ENCODE results near the gene SHMT1. TPM values are rescaled to one million over a fixed set of nuclear protein-coding genes. Genes with fewer than 3 reads are reported as not detected.
A peak's percentile ranks its signal among the peaks of the same experiment; 100 is the strongest.
"Not testable (repeated sequence)": the region's sequence is repeated elsewhere in the genome, so short reads cannot be mapped to it uniquely, and the experiment has no call there.

Gene SHMT1
- total RNA-seq, 1 donor from 2014 or later, result 30.5 TPM

DNA sequence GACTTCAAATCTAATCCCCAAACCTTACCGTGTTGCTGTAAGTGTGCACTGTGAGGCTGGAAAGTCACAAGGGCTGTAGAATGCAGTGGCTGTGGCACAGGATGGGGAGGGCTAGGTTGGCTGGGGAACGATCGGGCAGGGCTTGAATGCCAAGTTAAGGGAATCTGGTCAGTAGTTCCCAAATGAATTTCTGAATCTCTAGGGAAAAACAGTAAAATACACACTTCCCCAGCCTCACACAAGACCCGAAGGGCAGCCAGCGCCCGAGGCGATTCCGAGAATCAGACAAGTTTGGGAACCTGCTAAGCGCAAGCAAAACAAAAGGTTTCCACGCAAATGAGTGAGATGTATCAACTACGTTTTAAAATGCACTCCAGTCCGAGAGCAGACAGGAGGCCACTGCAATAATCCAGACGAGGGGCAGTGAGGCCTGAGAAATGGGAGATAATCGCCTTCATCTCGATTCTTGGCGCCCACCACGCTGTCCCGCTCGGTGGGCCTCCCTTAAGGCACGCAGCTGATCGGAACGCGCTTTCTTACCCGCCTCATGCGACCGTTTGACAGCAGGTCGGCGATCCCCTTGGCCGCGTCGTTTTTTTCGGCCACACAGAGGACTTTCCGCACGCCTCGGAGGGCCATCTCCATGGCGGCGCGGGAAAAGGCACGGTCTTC, 49.2 kb downstream of the SHMT1 start:
- H3K36me3 Mint-ChIP-seq, result peaks cover 31% of the 10 kb centered on the region
- peak overlapping the region; percentile 99 for H3K27ac Mint-ChIP-seq
- H3K4me3 Mint-ChIP-seq, result peak overlapping the region; percentile 99
- no peaks in the 10 kb centered on the region for H3K9me3 Mint-ChIP-seq
- no peaks in the 10 kb centered on the region for H3K27me3 Mint-ChIP-seq
- DNase-seq (ENCODE audit: extremely low spot score, unreplicated experiment), result no peak
- TF ChIP-seq, protein P1, sequence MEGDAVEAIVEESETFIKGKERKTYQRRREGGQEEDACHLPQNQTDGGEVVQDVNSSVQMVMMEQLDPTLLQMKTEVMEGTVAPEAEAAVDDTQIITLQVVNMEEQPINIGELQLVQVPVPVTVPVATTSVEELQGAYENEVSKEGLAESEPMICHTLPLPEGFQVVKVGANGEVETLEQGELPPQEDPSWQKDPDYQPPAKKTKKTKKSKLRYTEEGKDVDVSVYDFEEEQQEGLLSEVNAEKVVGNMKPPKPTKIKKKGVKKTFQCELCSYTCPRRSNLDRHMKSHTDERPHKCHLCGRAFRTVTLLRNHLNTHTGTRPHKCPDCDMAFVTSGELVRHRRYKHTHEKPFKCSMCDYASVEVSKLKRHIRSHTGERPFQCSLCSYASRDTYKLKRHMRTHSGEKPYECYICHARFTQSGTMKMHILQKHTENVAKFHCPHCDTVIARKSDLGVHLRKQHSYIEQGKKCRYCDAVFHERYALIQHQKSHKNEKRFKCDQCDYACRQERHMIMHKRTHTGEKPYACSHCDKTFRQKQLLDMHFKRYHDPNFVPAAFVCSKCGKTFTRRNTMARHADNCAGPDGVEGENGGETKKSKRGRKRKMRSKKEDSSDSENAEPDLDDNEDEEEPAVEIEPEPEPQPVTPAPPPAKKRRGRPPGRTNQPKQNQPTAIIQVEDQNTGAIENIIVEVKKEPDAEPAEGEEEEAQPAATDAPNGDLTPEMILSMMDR (conservative IDR thresholded peaks at IDR 0.05), result no peak
- H3K4me1 Mint-ChIP-seq (ENCODE audit: unreplicated experiment), result peaks cover 34% of the 10 kb centered on the region

GRCh38 chr17:18309202-18309601, 54.1 kb downstream of the SHMT1 start:
- no peak overlapping the region for H3K4me3 Mint-ChIP-seq
- peaks cover 11% of the 10 kb centered on the region for H3K4me1 Mint-ChIP-seq (ENCODE audit: unreplicated experiment)
- H3K27ac Mint-ChIP-seq, result no peak overlapping the region
- TF ChIP-seq, protein P1 (conservative IDR thresholded peaks at IDR 0.05), result no peak
- DNase-seq (ENCODE audit: extremely low spot score, unreplicated experiment), result no peak
- H3K27me3 Mint-ChIP-seq, result no peaks in the 10 kb centered on the region
- peaks cover 24% of the 10 kb centered on the region for H3K36me3 Mint-ChIP-seq
- no peaks in the 10 kb centered on the region for H3K9me3 Mint-ChIP-seq

- not testable (repeated sequence) for H3K27ac Mint-ChIP-seq, H3K4me3 Mint-ChIP-seq
- peaks cover 28% of the 10 kb centered on the region for H3K36me3 Mint-ChIP-seq
These were observed 60.1 kb downstream of the SHMT1 start for GRCh38 chr17:18303206-18303605.

GRCh38 chr17:18300725-18301480, 62.4 kb downstream of the SHMT1 start:
- H3K27me3 Mint-ChIP-seq, result no peaks in the 10 kb centered on the region
- no peak overlapping the region for H3K4me3 Mint-ChIP-seq
- H3K27ac Mint-ChIP-seq, result no peak overlapping the region
- DNase-seq (ENCODE audit: extremely low spot score, unreplicated experiment), result no peak
- H3K9me3 Mint-ChIP-seq, result no peaks in the 10 kb centered on the region
- peaks cover 29% of the 10 kb centered on the region for H3K36me3 Mint-ChIP-seq
- no peaks in the 10 kb centered on the region for H3K4me1 Mint-ChIP-seq (ENCODE audit: unreplicated experiment)
- TF ChIP-seq, protein P1 (conservative IDR thresholded peaks at IDR 0.05), result no peak

More at GRCh38 chr17:18303206-18303605, 60.1 kb downstream of the SHMT1 start:
- not testable (repeated sequence) for DNase-seq (ENCODE audit: extremely low spot score, unreplicated experiment); H3K4me1 Mint-ChIP-seq (ENCODE audit: unreplicated experiment); H3K9me3 Mint-ChIP-seq; H3K27me3 Mint-ChIP-seq

- not testable (repeated sequence) for H3K9me3 Mint-ChIP-seq; H3K27me3 Mint-ChIP-seq; H3K4me3 Mint-ChIP-seq; DNase-seq (ENCODE audit: extremely low spot score, unreplicated experiment); H3K4me1 Mint-ChIP-seq (ENCODE audit: unreplicated experiment); H3K27ac Mint-ChIP-seq
- peaks cover 26% of the 10 kb centered on the region for H3K36me3 Mint-ChIP-seq
These were observed 65.3 kb downstream of the SHMT1 start for GRCh38 chr17:18298061-18298460.

- DNase-seq (ENCODE audit: extremely low spot score, unreplicated experiment), result no peak
- TF ChIP-seq, protein P1 (conservative IDR thresholded peaks at IDR 0.05), result no peak
- H3K4me3 Mint-ChIP-seq, result no peak overlapping the region
- H3K36me3 Mint-ChIP-seq, result peaks cover 18% of the 10 kb centered on the region
- no peaks in the 10 kb centered on the region for H3K9me3 Mint-ChIP-seq
- no peaks in the 10 kb centered on the region for H3K27me3 Mint-ChIP-seq
- H3K4me1 Mint-ChIP-seq (ENCODE audit: unreplicated experiment), result no peaks in the 10 kb centered on the region
- H3K27ac Mint-ChIP-seq, result no peak overlapping the region
These were observed 71.4 kb downstream of the SHMT1 start for GRCh38 chr17:18291718-18292540.
